ENCODE data around the gene DISP3. TPM values are rescaled to one million over a fixed set of nuclear protein-coding genes. Genes with fewer than 3 reads are reported as not detected.

The DISP3 gene
- polyA plus RNA-seq, 4 donors = 0.88 to 2.4 (median 2.0) TPM

DNA sequence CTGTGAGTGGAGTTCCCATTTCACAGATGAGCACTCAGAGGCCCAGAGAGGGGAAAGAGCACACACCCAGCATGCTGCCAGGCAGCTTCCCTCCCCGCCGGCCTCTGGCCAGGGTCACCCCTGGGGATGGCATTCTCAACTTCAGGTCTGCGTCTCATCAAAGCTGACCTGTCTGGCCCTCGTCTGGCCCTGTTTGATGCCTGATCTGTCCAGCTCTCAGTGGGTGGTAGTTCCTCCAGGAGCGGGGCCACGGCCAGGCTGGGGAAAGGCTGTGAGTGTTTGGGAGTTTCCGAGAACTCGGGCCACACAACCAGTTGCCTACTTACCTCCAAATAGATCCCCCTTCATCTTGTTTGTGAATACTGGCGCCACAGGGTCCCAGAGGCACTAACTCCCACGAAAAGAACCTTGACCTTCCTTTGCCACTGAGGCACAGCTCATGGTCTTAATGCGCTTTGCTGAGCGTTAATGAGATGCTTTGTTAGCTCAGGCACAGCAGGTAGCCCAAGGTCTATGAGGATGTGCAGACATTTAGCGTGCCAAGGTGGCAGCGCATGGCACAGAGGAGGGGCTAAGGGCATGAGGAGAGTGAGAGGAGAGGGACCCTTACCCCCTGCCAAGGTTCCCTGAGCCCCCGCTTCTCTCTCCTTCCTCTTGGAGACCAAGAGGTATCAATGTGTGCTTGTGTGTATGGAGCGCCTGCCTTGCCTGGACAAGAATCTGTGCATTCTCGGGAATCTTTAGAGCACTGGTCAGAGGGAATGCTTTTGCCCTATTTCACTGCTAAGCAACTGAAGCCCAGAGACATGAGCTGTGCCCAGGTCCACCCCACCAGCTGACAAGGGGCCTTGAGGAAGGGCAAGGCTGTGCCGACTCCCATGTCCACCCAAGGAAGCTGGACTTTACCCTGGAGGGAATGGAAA lies 61.2 kb downstream of the DISP3 start:
- DNase-seq (ENCODE audit: low read depth in 4 of 4, low spot score in 2 of 4) = no peak

DNA sequence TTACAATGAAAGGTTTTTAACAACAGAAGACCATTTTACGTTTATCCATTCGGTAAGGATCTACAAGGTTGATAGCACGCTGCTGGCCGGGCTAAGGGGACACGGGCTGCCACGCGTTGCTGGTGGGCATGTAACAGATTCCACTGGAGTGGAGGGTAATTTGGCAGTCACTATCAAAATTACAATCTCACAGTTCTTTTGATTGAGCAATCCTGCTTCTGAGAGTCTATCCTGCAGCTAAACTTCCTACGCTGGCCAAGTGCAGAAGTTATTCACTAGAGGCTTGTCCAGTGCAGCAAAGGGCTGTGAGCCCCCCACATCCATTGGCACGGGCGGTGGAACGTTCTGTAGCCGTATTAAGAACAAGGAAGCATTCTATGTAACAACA lies 61.8 kb downstream of the DISP3 start:
- no peak for DNase-seq (ENCODE audit: low read depth in 4 of 4, low spot score in 2 of 4)

DNA sequence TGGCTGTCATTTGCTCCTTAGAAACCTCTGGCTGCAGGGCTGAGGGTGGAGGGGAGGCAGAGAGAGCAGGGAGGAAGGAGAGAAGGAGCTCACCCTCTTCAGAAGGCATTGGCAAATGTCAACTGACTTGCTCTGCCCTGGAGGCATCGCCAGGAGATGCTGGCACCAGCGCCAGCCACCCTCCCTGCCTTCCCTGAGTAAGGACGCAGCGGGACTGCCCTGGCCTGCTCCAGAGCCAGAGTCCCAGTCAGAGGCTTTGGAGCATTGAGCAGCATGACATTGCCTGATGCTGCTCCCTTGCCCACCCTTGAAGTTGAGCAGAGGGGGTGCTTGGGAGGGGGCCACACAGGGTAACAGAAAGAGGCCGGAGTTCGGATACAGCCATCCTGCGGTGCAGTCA lies 62.3 kb downstream of the DISP3 start:
- no peak for DNase-seq (ENCODE audit: low read depth in 4 of 4, low spot score in 2 of 4)

DNA sequence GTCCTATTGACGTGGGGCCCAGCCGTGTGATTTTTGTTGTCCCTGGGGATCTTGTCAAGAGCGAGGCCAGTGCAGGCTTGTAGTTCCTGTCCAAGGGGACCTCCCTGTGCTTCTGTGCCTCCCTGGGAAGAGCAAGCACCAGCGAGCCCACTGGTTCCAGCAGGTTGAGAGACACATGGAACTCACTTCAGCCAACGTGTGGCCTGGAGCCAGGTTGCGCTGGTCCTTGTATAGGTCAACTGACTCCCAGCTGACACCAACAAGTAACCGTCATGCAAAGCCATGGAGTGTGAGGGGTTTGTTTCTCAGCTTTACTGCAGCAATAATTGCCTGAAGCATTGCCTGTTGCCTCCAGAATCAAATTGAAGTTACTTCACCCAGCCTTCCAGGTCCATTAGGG lies 63.0 kb downstream of the DISP3 start:
- DNase-seq (ENCODE audit: low read depth in 4 of 4, low spot score in 2 of 4) = no peak

DNA sequence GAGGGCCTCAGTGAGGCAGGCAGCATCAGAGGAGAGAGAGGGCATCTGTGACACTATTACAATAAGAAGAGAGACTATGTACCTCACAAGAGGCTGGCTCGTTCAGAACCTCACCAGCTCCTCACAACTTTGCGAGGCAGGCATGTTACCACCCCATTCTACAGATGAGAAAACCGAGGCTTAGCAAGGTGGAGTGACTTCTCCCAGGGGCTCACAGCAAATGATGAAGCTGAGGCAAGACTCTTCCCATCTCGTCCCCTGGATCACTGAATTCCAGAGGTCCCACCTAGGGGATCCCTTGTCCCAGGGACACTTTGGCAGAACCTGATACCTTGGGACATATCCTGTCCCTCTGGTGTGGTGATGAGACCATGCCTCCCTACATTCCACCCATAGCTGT lies 64.4 kb downstream of the DISP3 start:
- no peak for DNase-seq (ENCODE audit: low read depth in 4 of 4, low spot score in 2 of 4)

DNA sequence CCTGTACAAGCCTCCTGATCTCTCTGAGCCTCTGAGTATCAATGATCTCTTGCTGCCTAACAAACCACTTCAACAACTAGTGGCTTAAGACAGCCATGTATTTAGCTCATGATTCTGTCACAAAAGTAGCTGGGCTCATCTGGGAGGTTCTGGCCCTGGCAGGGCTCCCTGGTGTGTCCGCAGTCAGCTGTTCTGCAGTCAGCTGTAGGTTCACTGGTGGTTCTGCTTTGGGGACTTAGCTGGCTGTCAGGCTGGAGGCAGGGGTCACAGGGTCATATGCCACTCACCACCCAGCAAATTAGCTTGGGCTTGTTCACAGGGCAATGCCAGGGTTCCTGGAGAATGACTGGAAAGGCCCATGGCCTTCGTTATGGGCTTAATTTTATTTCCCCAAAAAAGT lies 64.8 kb downstream of the DISP3 start:
- DNase-seq (ENCODE audit: low read depth in 4 of 4, low spot score in 2 of 4) = no peak

DNA sequence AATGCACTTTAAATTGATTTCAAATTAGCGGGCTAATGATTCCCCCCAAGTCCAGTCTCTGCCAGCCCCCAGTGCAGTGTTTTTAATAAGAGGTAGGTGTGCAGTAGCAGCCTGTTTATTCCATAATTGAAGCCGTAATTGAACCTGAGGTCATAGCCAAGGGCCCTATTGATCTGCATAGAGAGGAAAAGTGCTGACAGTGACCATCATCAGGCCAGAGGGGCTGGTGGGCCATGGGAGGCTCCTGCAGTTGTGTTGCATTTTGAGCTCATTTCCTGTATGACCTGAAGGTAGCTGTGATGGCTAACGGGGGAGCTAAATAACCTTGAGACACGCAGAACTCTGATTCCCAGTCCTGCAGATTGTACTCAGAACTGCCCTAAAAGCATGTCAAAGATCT lies 67.5 kb downstream of the DISP3 start:
- no peak for DNase-seq (ENCODE audit: low read depth in 4 of 4, low spot score in 2 of 4)

DNA sequence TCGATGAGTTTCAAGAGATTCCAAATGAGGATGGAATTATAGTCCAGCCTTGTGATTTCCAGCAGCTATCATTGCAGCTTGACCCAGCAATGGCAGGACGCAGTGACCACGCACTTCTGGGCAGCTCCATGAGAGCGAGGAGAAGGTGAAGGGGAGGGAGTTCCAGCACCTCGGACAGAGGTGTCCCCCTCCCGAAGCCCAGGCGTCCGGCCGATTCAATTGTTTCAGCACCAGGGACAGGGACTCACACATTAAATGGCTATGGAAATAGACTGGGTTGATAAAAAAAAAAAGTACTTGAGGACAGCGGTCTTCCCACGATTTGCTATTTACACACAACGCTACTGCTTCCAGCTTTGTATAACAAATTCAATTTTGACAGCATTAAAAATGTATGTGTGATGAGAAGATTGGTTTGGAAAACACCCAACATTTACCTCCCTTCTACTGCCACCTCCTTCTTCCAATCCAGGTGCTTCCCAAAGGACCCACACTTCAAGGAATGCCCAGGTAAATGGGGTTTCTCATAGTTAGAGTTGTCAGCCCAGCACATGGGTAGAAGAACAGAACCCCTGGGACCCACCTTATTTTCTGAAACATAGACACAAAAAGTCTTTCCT lies 71.8 kb downstream of the DISP3 start:
- DNase-seq (ENCODE audit: low read depth in 4 of 4, low spot score in 2 of 4) = peak; percentile 71 to 97 (median 86)

DNA sequence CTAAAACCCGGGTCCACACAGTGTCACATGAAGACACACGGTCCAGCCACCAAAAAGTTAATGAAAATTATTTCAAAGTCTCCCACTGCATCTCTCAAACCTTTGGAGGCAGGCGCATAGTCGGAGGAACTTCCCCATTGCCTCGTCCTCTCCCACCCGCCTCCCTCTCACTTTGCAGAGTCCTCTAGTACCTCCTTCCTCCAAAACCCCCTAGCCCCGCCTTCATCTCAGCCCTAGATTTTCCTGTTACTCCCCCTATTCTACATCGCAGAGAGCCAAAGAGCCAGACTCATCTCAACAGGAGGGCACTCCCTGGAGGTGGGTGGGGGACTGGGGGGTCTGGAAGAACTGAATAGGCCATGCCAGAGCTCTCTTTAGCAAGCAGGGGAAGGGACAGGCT lies 79.3 kb downstream of the DISP3 start:
- no peak for DNase-seq (ENCODE audit: low read depth in 4 of 4, low spot score in 2 of 4)

DNA sequence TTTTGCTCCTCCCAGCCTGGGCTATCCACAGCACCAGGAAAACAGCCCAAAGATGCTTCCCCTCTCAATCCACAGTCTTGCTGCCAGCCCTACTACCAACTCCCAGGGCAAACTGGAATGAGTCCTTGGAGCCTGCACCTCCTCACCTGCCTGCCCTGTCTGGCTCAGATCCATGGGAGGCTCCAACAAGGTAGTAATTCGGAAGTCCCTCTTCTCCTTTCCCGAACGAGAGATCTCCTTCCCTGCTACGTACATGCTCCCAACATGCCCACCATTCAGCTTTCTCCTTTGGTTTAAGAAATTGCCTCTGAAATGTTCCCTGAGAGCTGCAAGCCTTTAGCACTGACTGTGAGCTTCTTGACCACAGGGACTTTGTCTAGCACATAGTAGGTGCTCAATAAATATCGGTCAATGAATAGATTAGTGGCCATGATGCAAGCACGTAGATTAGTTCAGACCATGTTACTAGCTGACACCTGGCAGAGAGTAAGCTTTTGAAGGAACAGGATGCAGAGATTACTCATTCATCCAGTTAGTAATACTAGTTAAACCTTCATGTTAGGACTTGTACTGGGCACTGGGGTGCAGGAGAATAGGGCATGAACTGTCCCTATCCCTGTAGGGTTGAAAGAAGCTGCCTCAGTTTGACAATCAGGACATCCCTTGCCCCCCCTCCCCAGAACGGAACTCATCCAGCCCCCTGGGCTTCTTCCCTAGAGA lies 80.1 kb downstream of the DISP3 start:
- no peak for DNase-seq (ENCODE audit: low read depth in 4 of 4, low spot score in 2 of 4)

DNA sequence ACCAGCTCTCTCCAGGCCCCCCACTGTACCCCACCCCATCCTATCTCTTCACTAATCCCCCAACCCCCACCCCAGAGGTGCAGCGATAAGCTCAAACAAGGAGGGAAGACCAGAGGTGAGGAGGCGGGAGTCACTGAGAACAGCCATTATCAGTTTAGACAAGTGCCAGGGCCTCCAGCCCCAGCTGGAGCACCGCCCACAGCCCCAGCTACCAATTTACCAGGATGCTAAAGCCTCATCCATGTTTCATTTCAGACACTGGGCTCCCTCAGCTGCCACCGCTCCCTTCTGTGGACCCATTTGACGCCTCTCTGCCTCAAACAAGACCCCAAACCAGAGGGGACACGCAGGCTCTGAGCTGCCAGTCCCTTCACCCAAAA lies 80.6 kb downstream of the DISP3 start:
- no peak for DNase-seq (ENCODE audit: low read depth in 4 of 4, low spot score in 2 of 4)

DNA sequence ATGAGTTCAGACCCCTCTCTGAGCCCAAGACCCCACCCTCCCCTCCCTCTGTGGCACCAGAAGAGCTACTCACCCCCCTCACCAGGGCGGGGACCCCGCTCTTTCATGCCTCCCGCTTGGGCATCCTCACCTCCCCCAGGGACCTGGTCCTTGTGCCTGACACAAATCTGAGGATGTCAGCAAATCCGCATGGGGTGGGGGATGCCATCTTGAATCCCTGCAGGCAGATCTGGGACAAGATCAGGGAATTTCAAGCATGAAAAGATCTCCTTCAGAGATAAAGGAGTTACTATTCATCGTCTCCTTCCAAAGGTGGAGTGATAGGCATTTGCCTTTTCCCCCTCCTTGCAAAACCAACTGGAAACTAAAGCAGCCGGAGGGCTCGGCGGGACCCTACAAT lies 81.1 kb downstream of the DISP3 start:
- DNase-seq (ENCODE audit: low read depth in 4 of 4, low spot score in 2 of 4) = no peak

DNA sequence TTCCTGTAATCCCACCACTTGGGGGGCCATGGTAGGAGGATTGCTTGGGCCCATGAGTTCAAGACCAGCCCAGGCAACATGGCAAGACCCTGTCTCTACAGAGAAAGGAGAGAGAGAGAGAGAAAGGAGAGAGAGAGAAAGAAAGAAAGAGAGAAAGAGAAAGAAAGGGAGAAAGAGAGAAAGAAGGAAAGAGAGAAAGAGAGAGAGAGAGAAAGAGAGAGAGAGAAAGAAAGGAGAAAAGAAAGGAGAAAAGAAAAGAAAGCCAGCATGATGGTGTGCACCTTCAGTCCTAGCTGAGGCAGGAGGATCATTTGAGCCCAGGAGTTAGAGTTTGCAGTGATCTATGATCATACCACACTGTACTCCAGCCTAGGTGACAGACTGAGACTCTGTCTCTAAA lies 82.8 kb downstream of the DISP3 start:
- no peak for DNase-seq (ENCODE audit: low read depth in 4 of 4, low spot score in 2 of 4)

DNA sequence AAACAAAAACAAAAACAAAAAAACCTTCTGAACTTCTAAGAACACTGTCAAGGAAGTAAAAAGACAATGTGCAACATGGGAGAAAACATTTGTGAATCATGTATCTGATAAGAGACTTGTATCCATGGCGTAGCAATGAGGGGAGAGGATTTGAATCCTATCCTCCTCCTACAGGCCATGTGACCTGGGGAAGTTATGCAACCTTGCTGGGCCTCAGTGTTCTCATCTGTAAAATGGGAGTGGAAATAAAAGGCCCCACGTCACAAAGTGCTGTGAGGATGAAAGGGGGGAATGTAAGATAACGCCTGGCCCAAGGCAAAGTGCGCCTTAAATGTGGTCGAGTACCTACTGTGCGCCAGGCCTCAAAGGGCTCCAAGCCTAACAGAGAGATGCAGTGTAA lies 83.7 kb downstream of the DISP3 start:
- no peak for DNase-seq (ENCODE audit: low read depth in 4 of 4, low spot score in 2 of 4)

DNA sequence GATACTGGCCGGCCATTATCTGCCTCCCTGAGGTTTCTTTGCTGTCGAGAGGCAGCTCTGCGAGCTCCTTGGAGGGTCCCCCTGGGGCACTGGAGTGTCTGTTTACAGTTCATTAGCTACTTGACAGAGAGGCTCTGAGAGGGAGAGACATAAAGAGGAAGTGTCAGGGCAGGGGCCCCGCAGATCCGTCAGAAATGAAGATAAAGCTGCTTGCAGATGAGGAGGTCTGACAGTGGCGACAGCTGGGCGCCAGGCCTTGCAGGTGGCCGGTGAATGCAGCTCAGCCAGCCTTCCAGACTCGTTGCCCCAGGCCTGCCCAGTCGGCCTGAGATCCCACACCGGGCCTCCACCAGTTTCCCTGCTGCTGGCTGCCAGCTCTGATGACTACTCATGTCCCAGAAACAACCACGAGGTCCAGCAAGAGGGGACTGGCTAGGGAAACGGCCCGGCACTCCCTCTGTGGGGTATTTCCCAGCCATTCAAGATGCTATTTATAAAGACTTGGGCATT lies 84.7 kb downstream of the DISP3 start:
- peak in 3 of 4 donors; percentile 9 to 14 (median 9) for DNase-seq (ENCODE audit: low read depth in 4 of 4, low spot score in 2 of 4)

DNA sequence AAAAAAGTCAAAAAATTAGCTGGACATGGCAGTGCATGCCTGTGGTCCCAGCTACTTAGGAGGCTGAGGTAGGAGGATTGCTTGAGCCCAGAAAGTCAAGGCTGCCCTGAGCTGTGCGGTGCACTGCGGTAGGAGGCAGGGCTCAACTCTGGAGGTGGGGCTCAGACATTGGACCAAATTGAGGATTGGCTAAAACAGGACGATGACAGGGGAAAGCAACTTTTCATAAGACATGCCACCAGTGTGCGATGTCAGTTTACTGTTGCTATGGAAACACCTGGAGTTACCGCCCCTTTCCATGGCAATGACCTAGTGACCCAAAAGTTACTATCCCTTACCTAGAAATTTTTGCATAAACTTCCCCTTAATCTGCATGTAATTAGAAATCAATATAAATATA lies 85.3 kb downstream of the DISP3 start:
- DNase-seq (ENCODE audit: low read depth in 4 of 4, low spot score in 2 of 4) = no peak

DNA sequence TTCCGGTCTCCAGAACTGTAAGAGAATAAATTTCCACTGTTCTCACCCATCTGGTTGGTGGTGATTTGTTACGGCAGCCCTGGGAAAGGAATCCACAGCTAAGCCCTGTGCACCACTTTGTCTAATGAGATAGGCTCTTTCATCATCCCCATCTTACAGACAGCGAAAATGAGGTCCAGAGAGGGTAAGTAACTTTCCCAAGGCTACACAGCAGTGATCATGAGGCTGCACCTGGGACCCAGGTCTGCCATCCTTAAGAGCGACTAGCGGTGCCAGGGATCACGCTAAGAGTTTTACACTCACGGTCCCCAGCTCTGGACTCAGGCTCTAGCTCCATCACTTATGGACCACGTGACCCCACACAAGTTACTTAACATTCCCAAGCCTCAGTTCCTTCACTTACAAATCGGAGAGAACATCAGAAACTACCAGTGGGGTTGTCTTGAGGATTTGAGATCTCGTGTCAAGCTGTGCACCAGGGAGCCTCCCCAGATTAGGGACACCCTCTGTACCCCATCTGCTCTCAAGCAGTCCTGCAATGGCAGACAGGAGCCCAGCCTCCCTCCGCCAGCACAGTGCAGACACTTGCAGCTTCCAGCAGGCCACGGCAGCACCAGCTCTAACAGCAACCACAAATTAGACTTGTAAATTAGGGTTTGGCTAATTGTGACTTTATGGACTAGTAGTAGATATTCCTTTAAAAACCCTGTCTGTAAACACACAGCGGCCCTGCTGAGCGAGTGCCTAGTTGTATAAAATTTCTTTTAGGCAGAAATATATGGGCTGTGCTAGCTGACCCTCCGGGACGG lies 87.3 kb downstream of the DISP3 start:
- DNase-seq (ENCODE audit: low read depth in 4 of 4, low spot score in 2 of 4) = no peak

DNA sequence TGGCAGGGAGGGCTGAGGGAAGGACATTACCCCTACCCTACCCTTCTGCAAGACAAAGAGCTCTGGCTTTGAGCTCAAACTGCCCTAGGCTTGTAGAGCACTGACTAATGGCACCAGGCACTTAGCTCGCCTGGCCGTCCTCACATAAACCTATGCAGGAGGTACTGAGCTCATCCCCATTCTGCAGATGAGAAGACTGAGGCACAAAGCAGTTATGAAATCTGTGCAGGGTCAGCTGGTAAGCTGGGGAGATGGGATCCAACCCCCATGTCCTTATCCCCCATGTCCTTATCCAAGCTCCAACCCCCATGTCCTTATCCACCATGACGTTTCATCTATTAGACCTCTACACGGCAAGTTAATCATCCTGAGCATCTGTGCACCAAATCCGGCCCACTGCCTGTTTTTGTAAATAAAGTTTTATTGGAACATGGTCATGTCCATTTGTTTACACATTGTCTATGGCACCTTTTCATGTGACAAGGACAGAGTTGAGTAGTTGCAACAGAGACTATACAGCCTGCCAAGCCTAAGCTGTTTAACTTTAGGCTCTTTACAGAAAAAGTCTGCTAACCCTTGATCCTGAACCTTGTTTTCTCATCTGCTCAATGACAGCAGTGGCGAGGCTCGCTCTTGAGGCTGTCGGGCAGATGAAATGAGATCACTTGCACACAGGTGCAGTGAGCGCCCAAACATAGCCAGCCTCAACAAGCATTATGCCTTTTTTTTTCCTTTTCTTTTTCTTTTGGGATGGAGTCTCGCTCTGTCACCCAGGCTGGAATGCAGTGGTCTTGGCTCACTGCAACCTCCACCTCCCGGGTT lies 88.5 kb downstream of the DISP3 start:
- no peak for DNase-seq (ENCODE audit: low read depth in 4 of 4, low spot score in 2 of 4)

DNA sequence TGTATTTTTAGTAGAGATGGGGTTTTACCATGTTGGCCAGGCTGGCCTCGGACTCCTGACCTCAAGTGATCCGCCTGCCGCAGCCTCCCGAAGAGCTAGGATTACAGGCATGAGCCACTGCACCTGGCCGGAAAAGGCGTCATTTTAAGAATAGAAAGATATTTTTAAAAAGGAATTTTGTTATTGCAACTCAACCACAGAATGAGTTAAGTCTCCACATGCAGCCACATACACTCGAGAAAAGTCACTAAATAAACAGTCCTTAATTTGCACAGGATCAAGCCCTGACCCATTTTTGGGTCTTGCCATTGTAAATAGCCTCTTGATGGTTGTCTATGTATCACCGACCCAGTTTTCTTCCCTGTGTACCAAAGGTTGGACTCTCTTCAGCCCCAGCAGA lies 89.7 kb downstream of the DISP3 start:
- no peak for DNase-seq (ENCODE audit: low read depth in 4 of 4, low spot score in 2 of 4)

DNA sequence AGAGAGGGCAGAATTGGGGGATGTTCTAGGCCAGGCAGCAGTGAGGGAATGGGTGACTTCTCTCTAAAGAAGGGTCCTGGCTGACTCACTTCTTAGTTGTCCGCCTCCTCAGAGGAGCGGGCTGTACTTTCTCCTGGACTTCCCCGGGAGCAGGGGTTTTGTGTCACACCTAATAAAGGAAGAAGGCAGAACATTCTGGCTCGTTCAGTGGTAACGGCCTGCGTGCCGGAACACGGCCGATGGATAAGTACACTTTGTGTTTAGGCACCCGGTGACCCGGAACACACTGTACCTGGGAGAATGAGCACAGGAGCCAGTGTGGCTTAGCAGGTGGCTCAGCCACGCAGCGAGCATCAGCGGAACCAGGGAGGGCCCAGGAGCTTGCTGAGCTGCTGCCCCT lies 90.6 kb downstream of the DISP3 start:
- no peak for DNase-seq (ENCODE audit: low read depth in 4 of 4, low spot score in 2 of 4)
